Measurements from ENCODE around the gene HNF4A.
"Not testable (repeated sequence)": the region's sequence is repeated elsewhere in the genome, so short reads cannot be mapped to it uniquely, and the experiment has no call there.

Gene HNF4A

GRCh38 chr20:44355498-44356352 is at the start of gene HNF4A:
Gene HNF4A (plus strand): TSS chr20:44355699. CDS start chr20:44355805, 106 bp downstream.
- no peak for DNase-seq

- no peak for DNase-seq
Measured at GRCh38 chr20:44306927-44307326, 48.6 kb upstream of the HNF4A start.

- DNase-seq: peak in 7 of 51 donors; percentile 3 to 49 (median 8)
Measured at GRCh38 chr20:44309763-44310663, 45.5 kb upstream of the HNF4A start.

- peak; percentile 79 to 100 (median 94) for DNase-seq
Measured at GRCh38 chr20:44310664-44311639, 44.5 kb upstream of the HNF4A start, which contains the start of gene FITM2. Gene FITM2 (minus strand): TSS chr20:44311202. CDS start chr20:44311148, 54 bp downstream.

- DNase-seq: no peak
Measured at GRCh38 chr20:44314870-44315269, 40.6 kb upstream of the HNF4A start.

- DNase-seq: no peak
Measured at GRCh38 chr20:44319839-44320422, 35.6 kb upstream of the HNF4A start.

GRCh38 chr20:44324343-44324742 is 31.2 kb upstream of the HNF4A start:
- DNase-seq: no peak

- DNase-seq: no peak
Measured at GRCh38 chr20:44326391-44327159, 28.9 kb upstream of the HNF4A start.

- DNase-seq: not testable (repeated sequence)
Measured at GRCh38 chr20:44327748-44328147, 27.8 kb upstream of the HNF4A start.

- no peak for DNase-seq
Measured at GRCh38 chr20:44328428-44328827, 27.1 kb upstream of the HNF4A start.

GRCh38 chr20:44331201-44331600 is 24.3 kb upstream of the HNF4A start:
- DNase-seq: no peak

- DNase-seq: no peak
Measured at GRCh38 chr20:44334306-44334705, 21.2 kb upstream of the HNF4A start.

GRCh38 chr20:44334709-44335108 is 20.8 kb upstream of the HNF4A start:
- DNase-seq: no peak

- no peak for DNase-seq
Measured at GRCh38 chr20:44335675-44336074, 19.8 kb upstream of the HNF4A start.

GRCh38 chr20:44336086-44336485 is 19.4 kb upstream of the HNF4A start:
- DNase-seq: no peak

GRCh38 chr20:44336725-44337380 is 18.6 kb upstream of the HNF4A start, which contains the start of gene R3HDML:
Gene R3HDML (plus strand): TSS chr20:44337043. CDS start chr20:44337158, 115 bp downstream.
- DNase-seq: no peak

GRCh38 chr20:44342248-44342647 is 13.3 kb upstream of the HNF4A start:
- no peak for DNase-seq

GRCh38 chr20:44343162-44343675 is 12.3 kb upstream of the HNF4A start:
- no peak for DNase-seq

GRCh38 chr20:44344723-44345122 is 10.8 kb upstream of the HNF4A start:
- no peak for DNase-seq

Data from hypothalamus (tissue), 51 donors.